Measurements from ENCODE around the gene USP15.

USP15 gene

DNA sequence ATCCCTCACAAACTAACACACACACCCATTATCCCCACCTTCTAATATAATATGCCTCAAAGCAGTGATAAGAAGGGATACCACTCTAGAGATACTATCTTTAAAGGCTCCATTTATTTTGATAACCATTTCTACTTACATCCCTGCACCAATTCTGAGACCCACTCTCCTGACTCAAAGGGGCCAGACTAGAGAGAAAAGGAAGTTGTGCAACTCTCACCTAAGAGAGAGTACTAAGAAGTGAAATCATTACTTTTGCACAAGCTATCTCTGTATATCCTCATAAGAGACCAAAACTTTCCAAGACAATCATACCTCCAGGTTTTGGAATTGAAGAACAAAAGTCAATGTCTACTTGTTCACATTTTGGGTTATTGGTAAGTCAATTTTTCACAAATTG is 45.4 kb upstream of the USP15 start:
- Histone ChIP-seq H3K36me3 (replicated peaks; ENCODE audit: insufficient read depth, low read length) (no peaks in the 10 kb centered on the region), H3K4me3 (ENCODE audit: low read length) (no peak overlapping the region), H3F3A (ENCODE audit: insufficient read depth, low read length) (no peaks in the 10 kb centered on the region), H3K9me2 (replicated peaks; ENCODE audit: insufficient read depth, low read length) (no peaks in the 10 kb centered on the region), H3K27ac (ENCODE audit: low read length) (no peak overlapping the region), H3K27me3 (replicated peaks; ENCODE audit: insufficient read depth, low read length) (no peaks in the 10 kb centered on the region), H3K4me1 (ENCODE audit: low read length) (no peaks in the 10 kb centered on the region), H4K20me1 (ENCODE audit: insufficient read depth, low read length) (no peaks in the 10 kb centered on the region), H2AFZ (ENCODE audit: low read length) (no peak overlapping the region), H3K9me3 (replicated peaks; ENCODE audit: insufficient read depth, low read length) (no peaks in the 10 kb centered on the region), H3K4me2 (ENCODE audit: low read depth, low read length) (no peak overlapping the region), H3K9ac (ENCODE audit: low read length) (no peak overlapping the region), H3K79me2 (ENCODE audit: low read length) (no peaks in the 10 kb centered on the region)
- DNase-seq = no peak
- TF ChIP-seq EZH2 (optimal IDR thresholded peaks at IDR 0.05; ENCODE audit: low read depth, low read length) (no peak), EZH2phosphoT487 (IDR thresholded peaks at IDR 0.05; ENCODE audit: low read length) (no peak)
- TF ChIP-seq, protein P1, sequence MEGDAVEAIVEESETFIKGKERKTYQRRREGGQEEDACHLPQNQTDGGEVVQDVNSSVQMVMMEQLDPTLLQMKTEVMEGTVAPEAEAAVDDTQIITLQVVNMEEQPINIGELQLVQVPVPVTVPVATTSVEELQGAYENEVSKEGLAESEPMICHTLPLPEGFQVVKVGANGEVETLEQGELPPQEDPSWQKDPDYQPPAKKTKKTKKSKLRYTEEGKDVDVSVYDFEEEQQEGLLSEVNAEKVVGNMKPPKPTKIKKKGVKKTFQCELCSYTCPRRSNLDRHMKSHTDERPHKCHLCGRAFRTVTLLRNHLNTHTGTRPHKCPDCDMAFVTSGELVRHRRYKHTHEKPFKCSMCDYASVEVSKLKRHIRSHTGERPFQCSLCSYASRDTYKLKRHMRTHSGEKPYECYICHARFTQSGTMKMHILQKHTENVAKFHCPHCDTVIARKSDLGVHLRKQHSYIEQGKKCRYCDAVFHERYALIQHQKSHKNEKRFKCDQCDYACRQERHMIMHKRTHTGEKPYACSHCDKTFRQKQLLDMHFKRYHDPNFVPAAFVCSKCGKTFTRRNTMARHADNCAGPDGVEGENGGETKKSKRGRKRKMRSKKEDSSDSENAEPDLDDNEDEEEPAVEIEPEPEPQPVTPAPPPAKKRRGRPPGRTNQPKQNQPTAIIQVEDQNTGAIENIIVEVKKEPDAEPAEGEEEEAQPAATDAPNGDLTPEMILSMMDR (IDR thresholded peaks at IDR 0.05; ENCODE audit: low read length) = no peak

DNA sequence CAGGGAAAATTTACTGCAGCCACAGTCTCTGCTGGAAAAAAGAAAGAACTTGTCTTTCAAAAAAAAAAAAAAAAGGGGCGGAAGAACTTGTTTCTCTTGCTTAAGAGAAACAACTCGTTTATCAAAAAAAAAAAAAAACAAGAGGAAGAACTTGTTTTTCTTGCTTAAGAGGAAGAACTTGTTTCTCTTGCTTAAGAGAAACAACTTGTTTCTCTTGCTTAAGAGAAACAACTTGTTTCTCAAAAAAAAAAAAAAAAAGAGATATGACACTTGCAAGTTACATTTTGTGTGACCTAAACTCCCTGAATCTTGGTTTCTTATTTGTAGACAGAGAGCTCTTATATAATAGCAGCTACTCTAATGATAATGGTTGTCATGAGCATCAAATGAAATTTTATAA is 44.7 kb upstream of the USP15 start:
- TF ChIP-seq EZH2phosphoT487 (IDR thresholded peaks at IDR 0.05; ENCODE audit: low read length) = no peak
- TF ChIP-seq EZH2 (optimal IDR thresholded peaks at IDR 0.05; ENCODE audit: low read depth, low read length) = no peak
- TF ChIP-seq, protein P1 (IDR thresholded peaks at IDR 0.05; ENCODE audit: low read length) = no peak
- Histone ChIP-seq H3K27ac (ENCODE audit: low read length) (no peak overlapping the region), H3K4me1 (ENCODE audit: low read length) (no peaks in the 10 kb centered on the region)

DNA sequence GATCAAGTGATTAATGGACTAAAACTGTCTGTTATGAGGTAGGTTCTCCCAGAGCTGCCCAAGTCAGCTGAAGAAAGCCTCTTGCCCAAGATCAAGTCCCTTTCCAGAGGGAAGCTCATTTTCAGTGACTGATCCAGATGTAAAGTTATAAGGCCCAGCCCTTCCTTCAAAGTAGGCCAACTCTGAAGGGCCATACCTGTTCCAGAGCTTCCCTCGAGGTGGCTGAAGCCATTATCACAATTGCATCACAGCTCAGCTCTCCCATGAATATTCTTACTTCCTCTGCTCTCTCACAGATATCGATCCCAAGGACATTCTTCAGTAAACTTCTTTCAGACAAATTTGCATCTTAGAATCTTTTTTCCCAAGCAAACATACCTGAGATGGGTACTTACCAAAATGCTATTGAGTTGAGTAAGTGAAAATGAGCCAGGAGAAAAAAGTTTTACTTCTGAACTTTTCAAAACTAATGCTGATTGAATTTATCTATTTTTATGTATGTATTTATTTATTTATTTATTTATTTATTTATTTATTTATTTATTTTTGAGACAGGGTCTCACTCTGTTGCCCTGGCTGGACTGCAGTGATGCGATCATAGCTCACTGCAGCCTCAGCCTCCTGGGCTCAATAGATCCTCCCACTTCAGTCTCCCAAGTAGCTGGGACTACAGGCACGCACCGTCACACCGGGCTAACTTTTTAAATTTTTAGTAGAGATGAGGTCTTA is 42.6 kb upstream of the USP15 start:
- Histone ChIP-seq H3K4me1 (ENCODE audit: low read length) (no peaks in the 10 kb centered on the region), H4K20me1 (ENCODE audit: insufficient read depth, low read length) (no peaks in the 10 kb centered on the region), H3K27me3 (replicated peaks; ENCODE audit: insufficient read depth, low read length) (no peaks in the 10 kb centered on the region), H2AFZ (ENCODE audit: low read length) (no peak overlapping the region), H3K9me3 (replicated peaks; ENCODE audit: insufficient read depth, low read length) (no peaks in the 10 kb centered on the region), H3F3A (ENCODE audit: insufficient read depth, low read length) (no peaks in the 10 kb centered on the region), H3K36me3 (replicated peaks; ENCODE audit: insufficient read depth, low read length) (no peaks in the 10 kb centered on the region), H3K9ac (ENCODE audit: low read length) (no peak overlapping the region), H3K4me2 (ENCODE audit: low read depth, low read length) (no peak overlapping the region), H3K9me2 (replicated peaks; ENCODE audit: insufficient read depth, low read length) (no peaks in the 10 kb centered on the region), H3K27ac (ENCODE audit: low read length) (no peak overlapping the region), H3K79me2 (ENCODE audit: low read length) (no peaks in the 10 kb centered on the region), H3K4me3 (ENCODE audit: low read length) (no peak overlapping the region)
- TF ChIP-seq, protein P1 (IDR thresholded peaks at IDR 0.05; ENCODE audit: low read length) = no peak
- TF ChIP-seq EZH2 (optimal IDR thresholded peaks at IDR 0.05; ENCODE audit: low read depth, low read length) = no peak
- no peak for TF ChIP-seq EZH2phosphoT487 (IDR thresholded peaks at IDR 0.05; ENCODE audit: low read length)
- DNase-seq = no peak

More for the DNA sequence above, 44.7 kb upstream of the USP15 start:
- no peak for DNase-seq
- Histone ChIP-seq H3K9ac (ENCODE audit: low read length) (no peak overlapping the region), H3K4me3 (ENCODE audit: low read length) (no peak overlapping the region), H2AFZ (ENCODE audit: low read length) (no peak overlapping the region), H3K9me2 (replicated peaks; ENCODE audit: insufficient read depth, low read length) (no peaks in the 10 kb centered on the region), H3K79me2 (ENCODE audit: low read length) (no peaks in the 10 kb centered on the region), H3K27me3 (replicated peaks; ENCODE audit: insufficient read depth, low read length) (no peaks in the 10 kb centered on the region), H4K20me1 (ENCODE audit: insufficient read depth, low read length) (no peaks in the 10 kb centered on the region), H3F3A (ENCODE audit: insufficient read depth, low read length) (no peaks in the 10 kb centered on the region), H3K36me3 (replicated peaks; ENCODE audit: insufficient read depth, low read length) (no peaks in the 10 kb centered on the region), H3K9me3 (replicated peaks; ENCODE audit: insufficient read depth, low read length) (no peaks in the 10 kb centered on the region), H3K4me2 (ENCODE audit: low read depth, low read length) (no peak overlapping the region)

Data from MM.1S (cell line).